ENCODE data around the gene RHEBL1.

RHEBL1 gene

GRCh38 chr12:49052451-49053208, 17.1 kb downstream of the RHEBL1 start:
- no peak for DNase-seq (ENCODE audit: insufficient read length, low spot score)
- no peak for FAIRE-seq
- no peak for TF ChIP-seq CTCF (IDR thresholded peaks at IDR 0.05; ENCODE audit: insufficient read depth, missing control alignments)

GRCh38 chr12:49051777-49052438, 17.9 kb downstream of the RHEBL1 start:
- TF ChIP-seq CTCF (IDR thresholded peaks at IDR 0.05; ENCODE audit: insufficient read depth, missing control alignments): no peak
- FAIRE-seq (no peak), DNase-seq (ENCODE audit: insufficient read length, low spot score) (no peak)

DNA sequence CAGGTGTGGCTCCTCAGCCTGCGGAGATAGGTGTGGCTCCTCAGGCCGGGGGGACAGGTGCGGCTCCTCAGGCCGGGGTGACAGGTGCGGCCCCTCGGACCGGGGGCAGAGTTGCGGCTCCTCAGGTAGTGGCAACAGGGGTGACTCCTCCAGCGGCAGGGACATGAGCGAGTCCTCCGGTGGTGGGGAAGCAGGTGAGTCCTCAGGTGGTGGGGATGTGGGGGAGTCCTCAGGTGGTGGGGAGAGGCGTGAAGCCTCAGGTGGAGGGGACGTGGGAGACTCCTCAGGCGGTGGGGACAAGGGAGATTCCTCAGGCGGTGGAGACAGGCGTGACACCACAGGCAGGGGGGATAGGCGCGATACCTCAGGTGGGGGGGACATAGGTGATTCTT, 18.4 kb downstream of the RHEBL1 start:
- TF ChIP-seq CTCF (IDR thresholded peaks at IDR 0.05; ENCODE audit: insufficient read depth, missing control alignments): no peak

GRCh38 chr12:49050507-49051372, 19.0 kb downstream of the RHEBL1 start:
- TF ChIP-seq CTCF (IDR thresholded peaks at IDR 0.05; ENCODE audit: insufficient read depth, missing control alignments): no peak
- FAIRE-seq (no peak), DNase-seq (ENCODE audit: insufficient read length, low spot score) (no peak)

More for the DNA sequence above, 18.4 kb downstream of the RHEBL1 start:
- no peak for DNase-seq (ENCODE audit: insufficient read length, low spot score)
- no peak for FAIRE-seq

- FAIRE-seq: no peak
- TF ChIP-seq CTCF (IDR thresholded peaks at IDR 0.05; ENCODE audit: insufficient read depth, missing control alignments): no peak
- no peak for DNase-seq (ENCODE audit: insufficient read length, low spot score)
Observed at GRCh38 chr12:49049566-49050224, 20.1 kb downstream of the RHEBL1 start.

GRCh38 chr12:49048953-49049352, 20.8 kb downstream of the RHEBL1 start:
- TF ChIP-seq CTCF (IDR thresholded peaks at IDR 0.05; ENCODE audit: insufficient read depth, missing control alignments): no peak
- DNase-seq (ENCODE audit: insufficient read length, low spot score) (no peak), FAIRE-seq (no peak)
